NCI-H2227 treated with DMSO at 0.1 percent for 48 hours (cell line): ENCODE measurements around the gene GOLGA3.
"Not testable (repeated sequence)": the region's sequence is repeated elsewhere in the genome, so short reads cannot be mapped to it uniquely, and the experiment has no call there.

ENCODE experiments used
- DNase-seq: peaks from one replicate; lab custom pipeline; 2025; lab: John Stamatoyannopoulos, UW

The GOLGA3 gene

GRCh38 chr12:132753670-132754069 lies 75.0 kb downstream of the GOLGA3 start:
- DNase-seq, result not testable (repeated sequence)

DNA sequence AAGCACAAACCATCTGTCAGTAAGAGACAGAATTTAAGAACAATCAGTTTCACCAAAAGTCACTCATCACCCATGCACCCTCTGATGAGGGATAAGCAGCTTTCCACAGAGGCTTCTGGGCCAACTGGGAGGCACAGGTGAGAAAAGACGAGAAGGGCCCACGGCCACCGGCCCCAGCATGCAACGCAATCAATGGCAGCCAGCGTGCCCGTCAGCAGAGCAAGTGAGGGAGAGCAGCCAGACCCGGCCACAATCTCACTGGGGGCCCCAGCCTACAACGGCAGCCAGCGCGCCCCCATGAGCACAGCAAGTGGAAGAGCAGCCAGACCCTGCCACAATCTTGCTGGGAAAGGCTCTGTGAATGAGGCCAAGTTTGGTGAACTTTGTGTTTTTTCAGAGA lies 80.3 kb downstream of the GOLGA3 start:
- DNase-seq, result no peak

DNA sequence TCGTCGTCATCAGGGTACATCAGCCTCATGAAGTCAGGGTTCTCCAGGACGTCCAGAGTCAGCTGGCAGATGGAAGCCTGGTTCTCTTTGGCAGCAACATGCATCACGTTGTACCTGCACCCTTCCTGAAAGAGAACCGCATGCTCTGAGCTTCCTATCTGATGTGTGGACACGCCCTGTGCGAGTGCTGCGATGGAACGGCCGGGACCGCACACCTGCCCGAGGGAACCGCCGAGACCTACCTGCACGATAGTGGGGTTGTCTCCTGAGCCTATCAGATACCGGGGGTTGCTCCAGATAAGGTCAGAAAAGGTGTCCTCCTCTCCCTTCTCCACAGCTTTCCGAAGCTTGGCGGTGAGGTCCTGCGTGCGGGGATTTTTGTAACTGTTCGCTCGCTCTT lies 80.8 kb downstream of the GOLGA3 start:
- no peak for DNase-seq

DNA sequence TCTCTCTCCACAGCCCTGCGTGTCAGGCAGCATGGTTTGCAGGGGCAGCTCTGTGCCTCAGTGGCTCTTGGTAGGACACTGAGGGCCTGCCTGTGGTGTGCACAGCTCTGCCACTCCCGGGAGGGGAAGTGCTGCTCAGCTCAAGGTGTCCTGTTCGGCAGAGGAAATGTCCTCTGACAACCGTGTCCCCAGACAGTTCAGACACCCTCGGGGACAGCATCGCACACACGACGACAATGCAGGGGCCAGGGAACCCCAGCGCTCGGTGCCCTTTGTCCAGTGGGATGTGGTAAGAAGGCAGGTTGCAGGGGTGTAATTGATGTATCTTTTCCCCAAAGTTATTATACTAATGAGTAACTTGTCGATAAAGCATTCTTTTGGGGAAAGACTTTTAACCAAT lies 81.3 kb downstream of the GOLGA3 start:
- DNase-seq, result no peak

DNA sequence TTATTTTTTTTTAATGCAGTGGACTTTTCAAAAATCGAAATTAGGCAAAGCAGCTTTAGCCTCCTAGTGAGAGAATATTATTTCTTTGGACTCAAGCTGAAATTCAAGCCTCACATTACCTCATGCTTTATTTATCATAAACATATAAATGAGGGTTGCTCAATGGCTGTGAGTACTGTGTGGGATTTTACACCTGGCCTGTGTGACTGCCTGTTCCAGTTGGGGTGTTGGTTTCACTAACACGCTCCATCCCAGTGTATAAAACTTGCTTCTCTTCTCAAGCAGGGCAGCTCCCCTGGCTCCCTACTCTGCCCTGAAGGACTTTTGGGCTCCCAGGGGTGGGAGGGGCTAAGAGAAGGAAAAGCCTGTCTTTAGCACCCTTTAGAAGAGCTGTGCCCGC lies 82.1 kb downstream of the GOLGA3 start:
- no peak for DNase-seq

- no peak for DNase-seq
These were observed 84.8 kb downstream of the GOLGA3 start for GRCh38 chr12:132743831-132744230.

DNA sequence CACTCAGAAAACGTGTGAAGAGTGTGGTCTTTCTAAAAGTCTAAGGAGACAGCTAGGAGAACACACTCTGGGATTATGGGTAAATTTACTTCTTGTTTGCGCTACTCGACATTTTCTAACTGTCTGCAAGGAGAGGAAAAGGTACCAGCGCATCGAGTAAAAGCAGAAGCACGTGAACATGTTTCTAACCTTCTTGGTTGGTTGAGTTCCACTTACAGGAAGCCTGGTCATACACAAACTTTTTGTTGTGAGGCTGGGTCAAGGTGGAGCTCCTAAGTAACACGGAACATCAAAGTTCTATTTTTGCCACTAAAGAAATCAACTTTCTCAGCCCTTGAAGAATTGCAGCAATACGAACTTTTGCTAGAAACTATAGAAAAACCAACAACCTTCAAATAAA lies 87.0 kb downstream of the GOLGA3 start:
- no peak for DNase-seq

DNA sequence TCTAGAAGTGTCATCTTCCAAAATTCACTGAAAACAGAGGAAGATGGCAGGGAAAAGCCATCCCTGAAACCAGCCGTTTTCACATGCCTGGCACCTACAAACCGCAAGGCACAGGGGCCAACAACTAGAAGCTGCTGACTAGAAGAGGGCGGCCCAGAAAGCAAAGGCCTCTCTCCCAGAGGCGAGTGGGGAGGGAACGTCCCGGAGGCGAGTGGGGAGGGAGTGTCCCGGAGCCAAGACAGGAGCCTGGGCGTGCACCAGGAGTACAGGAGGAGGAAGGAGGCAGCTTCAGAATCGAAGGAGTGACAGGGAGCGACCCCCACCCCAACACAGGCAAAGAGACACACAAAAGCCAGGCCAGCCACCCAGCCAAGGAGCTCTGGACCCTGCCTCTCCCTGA lies 88.0 kb downstream of the GOLGA3 start:
- DNase-seq, result no peak

- DNase-seq, result no peak
These were observed 88.4 kb downstream of the GOLGA3 start for GRCh38 chr12:132740313-132740646.

DNA sequence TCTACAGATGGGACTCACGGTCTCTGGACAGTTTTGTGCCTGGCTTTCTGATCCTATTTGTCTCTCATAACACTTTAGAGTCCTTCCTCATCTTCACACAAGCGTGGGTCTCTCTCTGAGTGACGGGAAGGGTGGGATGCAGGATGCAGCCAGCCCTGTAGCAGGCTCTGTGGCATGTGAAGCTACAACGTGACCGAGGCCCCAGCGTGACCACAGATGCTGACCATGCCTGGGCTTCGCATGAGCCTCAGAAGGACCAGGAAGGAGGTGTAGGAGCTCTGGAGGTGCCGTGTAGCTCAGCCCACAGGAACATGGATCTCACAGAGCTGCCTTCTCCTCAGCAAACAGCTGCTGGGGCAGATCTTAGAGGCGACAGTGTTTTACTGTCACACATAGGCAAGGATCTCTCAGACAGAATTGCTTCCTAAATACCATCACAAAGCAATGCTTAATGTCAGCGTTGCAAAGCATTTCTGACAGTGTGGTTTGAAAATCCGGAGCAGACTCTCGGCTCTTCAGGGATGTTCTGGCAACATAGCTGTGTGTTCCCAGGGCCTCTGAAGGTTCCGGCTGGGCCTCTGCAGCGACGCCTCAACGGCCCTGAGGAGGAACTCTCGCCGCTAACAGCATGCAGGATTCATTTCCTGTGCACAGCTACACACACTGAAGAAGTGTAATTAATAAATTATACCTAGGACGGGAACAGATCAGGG lies 88.9 kb downstream of the GOLGA3 start:
- no peak for DNase-seq

GRCh38 chr12:132736913-132737312 lies 91.8 kb downstream of the GOLGA3 start:
- no peak for DNase-seq

GRCh38 chr12:132736378-132736777 lies 92.3 kb downstream of the GOLGA3 start:
- DNase-seq, result no peak

DNA sequence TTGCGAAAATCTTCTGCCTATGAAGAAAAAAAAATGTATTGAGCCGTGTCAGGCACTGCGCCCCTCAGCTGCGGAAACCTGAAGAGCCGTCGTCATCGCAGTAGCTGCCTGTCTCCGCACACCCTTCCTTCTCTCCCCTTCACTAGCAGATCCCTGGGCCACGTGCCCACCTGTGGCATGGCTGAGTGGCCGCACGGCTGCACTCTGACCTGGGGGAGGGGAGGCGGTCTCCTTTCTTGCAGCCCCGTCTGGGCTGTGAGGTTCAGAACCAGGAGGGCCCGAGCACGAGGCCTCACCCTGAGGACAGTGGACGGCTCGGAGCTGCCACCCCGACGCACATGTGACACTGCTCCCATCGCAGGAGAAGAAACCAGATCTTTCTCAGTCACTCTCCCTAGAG lies 93.2 kb downstream of the GOLGA3 start:
- no peak for DNase-seq

DNA sequence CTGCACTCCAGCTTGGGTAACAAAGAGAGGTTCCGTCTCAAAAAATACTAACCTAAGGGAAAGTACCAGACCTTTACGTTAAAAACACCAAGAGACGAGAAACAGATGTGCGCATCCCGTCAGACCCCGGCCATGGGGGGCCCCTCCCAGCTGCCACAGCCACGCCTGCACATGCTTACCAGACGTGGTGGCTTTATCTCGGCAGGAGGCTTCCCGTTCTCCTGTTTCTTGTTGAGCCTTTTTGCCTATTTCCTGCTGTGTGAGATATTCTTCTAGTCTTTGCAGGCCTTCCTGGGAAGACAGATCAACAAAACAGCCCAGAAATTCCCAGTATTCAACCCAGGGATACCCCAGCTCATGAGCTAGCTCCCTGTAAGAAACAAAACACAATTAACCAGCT lies 94.5 kb downstream of the GOLGA3 start:
- no peak for DNase-seq

DNA sequence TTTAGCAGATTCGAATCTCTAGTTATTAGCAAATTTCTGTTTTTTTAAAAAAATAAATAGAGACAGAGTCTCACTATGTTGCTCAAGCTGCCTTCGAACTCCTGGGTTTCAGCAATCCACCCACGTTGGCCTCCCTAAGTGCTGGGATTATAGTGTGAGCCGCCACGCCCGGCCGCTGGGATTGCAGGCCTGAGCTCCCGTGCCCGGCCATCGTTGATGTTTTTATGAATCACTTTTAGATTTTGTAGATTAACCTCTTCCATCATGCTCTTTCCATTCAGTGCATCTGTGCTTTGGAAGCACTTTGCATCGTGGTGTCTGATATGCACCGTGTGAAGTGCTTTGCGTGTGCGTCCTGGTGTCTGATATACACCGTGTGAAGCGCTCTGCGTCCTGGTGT lies 97.1 kb downstream of the GOLGA3 start:
- DNase-seq, result no peak

DNA sequence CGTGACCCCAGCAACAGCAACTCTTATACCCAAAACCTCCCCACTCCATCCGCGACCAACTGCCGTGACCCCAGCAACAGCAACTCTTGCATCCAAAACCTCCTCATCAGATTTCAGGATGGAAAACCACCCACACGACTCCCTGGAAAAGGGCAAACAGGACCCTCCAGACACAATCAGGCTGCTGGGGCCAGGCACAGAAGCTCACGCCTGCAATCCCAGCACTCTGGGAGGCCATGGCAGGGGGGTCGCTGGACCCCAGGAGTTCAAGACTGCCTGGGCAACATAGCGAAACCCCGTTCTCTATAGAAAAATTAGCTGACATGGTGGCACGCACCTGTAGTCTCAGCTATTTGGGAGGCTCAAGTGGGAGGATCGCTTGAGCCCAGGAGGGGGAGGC lies 98.3 kb downstream of the GOLGA3 start:
- no peak for DNase-seq

GRCh38 chr12:132729541-132730320 lies 98.9 kb downstream of the GOLGA3 start:
- DNase-seq, result no peak

DNA sequence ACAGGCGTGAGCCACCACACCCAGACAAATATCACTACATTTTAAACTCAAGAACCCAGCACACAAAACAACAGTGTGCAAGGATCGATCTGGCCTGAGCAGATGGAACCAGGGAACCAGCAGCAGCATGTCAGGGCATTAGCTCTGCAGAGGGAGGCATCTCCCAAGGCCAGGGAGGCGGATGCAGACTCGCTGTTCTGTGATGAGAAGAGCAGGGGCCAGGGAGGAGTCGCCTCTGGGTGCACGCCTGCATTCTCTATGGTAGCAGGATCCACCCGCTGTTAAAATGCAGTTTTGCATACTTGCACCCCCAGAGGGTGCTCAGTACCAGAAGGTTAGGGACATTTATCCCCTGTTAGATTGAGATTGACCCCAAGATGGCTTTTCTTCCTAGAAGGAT lies 100.2 kb downstream of the GOLGA3 start:
- DNase-seq, result no peak

DNA sequence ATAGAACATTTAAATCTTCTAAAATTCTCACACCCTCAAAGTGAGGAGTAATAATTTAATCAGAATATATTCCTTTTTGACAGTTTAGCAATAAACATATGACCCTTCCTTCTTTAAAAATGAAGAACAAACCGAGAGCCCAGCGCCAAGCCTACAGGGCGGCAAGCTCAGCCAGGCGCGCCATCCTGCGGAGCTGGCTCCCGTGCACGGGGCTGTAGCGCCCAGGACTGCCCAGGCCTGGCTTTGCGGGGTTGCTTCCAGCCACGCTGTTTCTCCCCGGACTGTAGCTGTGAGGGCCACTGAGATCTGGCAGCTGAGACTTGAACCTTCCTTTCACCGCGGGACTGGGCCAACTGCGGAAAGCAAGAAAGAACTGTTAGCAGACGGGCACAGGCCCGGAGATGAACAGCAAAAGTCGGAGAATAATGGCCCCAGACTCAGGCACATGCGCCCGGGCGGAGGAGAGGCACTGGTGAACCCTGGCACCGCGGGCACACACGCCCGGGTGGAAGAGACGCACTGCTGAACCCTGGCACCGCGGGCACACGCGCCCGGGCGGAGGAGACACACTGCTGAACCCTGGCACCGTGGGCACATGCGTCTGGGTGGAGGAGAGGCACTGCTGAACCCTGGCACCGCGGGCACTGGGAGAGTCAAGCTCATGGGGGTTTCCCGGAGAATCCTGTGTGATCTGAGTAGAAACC lies 101.4 kb downstream of the GOLGA3 start:
- DNase-seq, result no peak

GRCh38 chr12:132726386-132726785 lies 102.3 kb downstream of the GOLGA3 start:
- DNase-seq, result no peak

DNA sequence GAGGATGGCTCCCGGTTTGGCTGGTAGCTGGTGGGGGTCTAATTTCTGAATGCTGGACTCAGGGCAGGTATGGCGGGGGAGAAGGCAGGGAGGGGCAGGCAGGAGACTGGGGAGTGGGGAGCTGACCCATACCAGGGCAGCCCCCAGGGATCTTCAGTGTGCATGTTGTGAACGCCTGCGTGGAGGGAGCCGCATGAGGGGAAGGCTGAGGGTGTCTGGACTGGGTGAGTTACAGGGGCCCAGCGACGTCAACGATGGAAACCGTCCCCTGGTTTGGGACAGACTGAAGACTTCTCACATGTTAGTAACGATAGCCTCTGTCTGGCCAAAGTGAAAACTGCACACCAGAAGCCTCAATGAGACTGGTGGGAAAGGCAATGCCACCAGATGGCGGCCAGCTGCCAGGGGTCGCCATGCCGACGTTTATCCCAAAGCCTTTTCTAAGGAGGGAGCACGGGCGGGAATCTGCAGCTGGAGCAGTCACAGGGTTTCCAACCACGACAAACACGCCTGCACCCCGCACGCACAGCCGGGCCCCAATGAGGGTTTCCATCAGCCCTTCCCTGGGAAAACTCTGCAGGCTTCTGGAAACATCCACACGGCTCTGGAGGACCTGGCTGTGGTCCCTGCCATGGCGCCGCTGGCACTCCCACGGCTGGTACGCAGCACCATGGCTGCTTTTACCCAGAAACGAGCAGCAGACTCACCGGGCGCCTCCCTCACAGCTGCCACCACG lies 104.0 kb downstream of the GOLGA3 start:
- no peak for DNase-seq

GRCh38 chr12:132723764-132724140 lies 104.9 kb downstream of the GOLGA3 start:
- no peak for DNase-seq
